ENCODE data around the gene PAPPA. TPM values are rescaled to one million over a fixed set of nuclear protein-coding genes. Genes with fewer than 3 reads are reported as not detected.

The PAPPA gene
- total and polyA plus RNA-seq, 3 experiments from 2014 or later = not detected

DNA sequence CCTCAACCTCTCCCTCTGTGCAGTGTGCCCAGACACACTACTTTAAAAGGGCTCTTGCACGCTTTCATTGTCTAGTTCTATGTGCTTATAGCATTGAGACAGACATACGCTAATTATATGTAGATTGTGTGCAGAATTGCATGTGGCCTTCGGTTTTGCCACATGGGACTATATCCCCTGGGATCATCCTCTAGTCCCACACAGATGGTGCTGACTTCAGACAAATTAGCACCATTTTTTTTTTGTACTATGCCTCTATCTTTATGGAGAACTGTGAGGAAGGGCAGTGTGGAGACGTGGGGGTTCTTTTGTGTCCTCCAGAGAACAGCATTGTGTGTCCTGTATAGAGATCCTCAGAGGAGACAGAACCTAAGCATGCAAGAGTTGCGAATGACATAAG, 29.3 kb downstream of the PAPPA start:
- no peaks in the 10 kb centered on the region for H3K36me3 Mint-ChIP-seq
- H3K27me3 Mint-ChIP-seq = peaks cover 0 to 3% of the 10 kb centered on the region in 2 donors
- H3K4me3 ChIP-seq (ENCODE audit: low read length) = no peak overlapping the region
- H3K27ac ChIP-seq (ENCODE audit: low read depth, low read length) = no peak overlapping the region
- DNase-seq = no peak
- H3K9me3 Mint-ChIP-seq = peaks cover 0 to 3% (median 0%) of the 10 kb centered on the region in 5 donors
- H3K27me3 ChIP-seq (ENCODE audit: insufficient read depth, low read length, poor library complexity, severe bottlenecking) = no peaks in the 10 kb centered on the region
- ChIA-PET CTCF (no interaction called here), POLR2A (no interaction called here)
- no peaks in the 10 kb centered on the region for H3K9me3 ChIP-seq (ENCODE audit: low read length)
- no peaks in the 10 kb centered on the region for H3K4me1 Mint-ChIP-seq
- no peak overlapping the region for H3K4me3 Mint-ChIP-seq
- H3K27ac Mint-ChIP-seq = no peak overlapping the region
- H3K4me1 ChIP-seq (ENCODE audit: insufficient read depth, low read length) = no peaks in the 10 kb centered on the region
- H3K36me3 ChIP-seq (ENCODE audit: insufficient read depth, low read length) = no peaks in the 10 kb centered on the region

GRCh38 chr9:116187570-116188170, 34.1 kb downstream of the PAPPA start:
- H3K27me3 Mint-ChIP-seq = no peaks in the 10 kb centered on the region
- no peak overlapping the region for H3K4me3 ChIP-seq (ENCODE audit: low read length)
- H3K27ac Mint-ChIP-seq = no peak overlapping the region
- H3K4me1 Mint-ChIP-seq = no peaks in the 10 kb centered on the region
- H3K36me3 ChIP-seq (ENCODE audit: insufficient read depth, low read length) = no peaks in the 10 kb centered on the region
- no peaks in the 10 kb centered on the region for H3K36me3 Mint-ChIP-seq
- DNase-seq = no peak
- H3K4me3 Mint-ChIP-seq = no peak overlapping the region
- POLR2A ChIA-PET = no interaction called here
- CTCF ChIA-PET = no interaction called here
- no peaks in the 10 kb centered on the region for H3K4me1 ChIP-seq (ENCODE audit: insufficient read depth, low read length)
- peaks cover 0 to 5% (median 0%) of the 10 kb centered on the region in 5 donors for H3K9me3 Mint-ChIP-seq
- no peaks in the 10 kb centered on the region for H3K27me3 ChIP-seq (ENCODE audit: insufficient read depth, low read length, poor library complexity, severe bottlenecking)
- no peak overlapping the region for H3K27ac ChIP-seq (ENCODE audit: low read depth, low read length)
- no peaks in the 10 kb centered on the region for H3K9me3 ChIP-seq (ENCODE audit: low read length)

DNA sequence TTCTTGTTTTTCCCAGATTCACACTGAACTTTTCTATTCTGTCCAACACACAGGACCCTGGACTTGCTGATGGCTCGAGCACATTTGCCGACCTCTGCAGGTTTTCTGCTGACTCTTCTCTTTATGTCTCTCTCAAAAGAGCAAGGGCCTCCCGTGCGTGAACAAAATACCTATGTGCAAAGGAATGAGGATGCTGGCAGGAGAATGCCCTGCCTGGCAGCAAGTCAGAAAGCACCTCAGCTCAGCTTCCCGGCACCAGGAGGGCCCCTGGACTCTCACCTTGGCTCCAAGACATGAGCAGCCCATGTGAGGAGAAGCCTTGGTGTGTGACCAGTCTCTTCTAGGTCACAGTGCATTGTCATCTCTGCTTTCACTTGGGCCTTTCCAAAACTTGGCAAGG, 36.1 kb downstream of the PAPPA start:
- H3K4me3 ChIP-seq (ENCODE audit: low read length) = no peak overlapping the region
- no peaks in the 10 kb centered on the region for H3K4me1 ChIP-seq (ENCODE audit: insufficient read depth, low read length)
- DNase-seq = no peak
- H3K27me3 ChIP-seq (ENCODE audit: insufficient read depth, low read length, poor library complexity, severe bottlenecking) = no peaks in the 10 kb centered on the region
- H3K9me3 ChIP-seq (ENCODE audit: low read length) = no peaks in the 10 kb centered on the region
- Mint-ChIP-seq H3K9me3 (peaks cover 0 to 5% (median 0%) of the 10 kb centered on the region in 5 donors), H3K4me1 (no peaks in the 10 kb centered on the region), H3K27me3 (no peaks in the 10 kb centered on the region), H3K27ac (no peak overlapping the region), H3K4me3 (no peak overlapping the region), H3K36me3 (no peaks in the 10 kb centered on the region)
- ChIA-PET CTCF (no interaction called here), POLR2A (no interaction called here)
- no peak overlapping the region for H3K27ac ChIP-seq (ENCODE audit: low read depth, low read length)
- H3K36me3 ChIP-seq (ENCODE audit: insufficient read depth, low read length) = no peaks in the 10 kb centered on the region

DNA sequence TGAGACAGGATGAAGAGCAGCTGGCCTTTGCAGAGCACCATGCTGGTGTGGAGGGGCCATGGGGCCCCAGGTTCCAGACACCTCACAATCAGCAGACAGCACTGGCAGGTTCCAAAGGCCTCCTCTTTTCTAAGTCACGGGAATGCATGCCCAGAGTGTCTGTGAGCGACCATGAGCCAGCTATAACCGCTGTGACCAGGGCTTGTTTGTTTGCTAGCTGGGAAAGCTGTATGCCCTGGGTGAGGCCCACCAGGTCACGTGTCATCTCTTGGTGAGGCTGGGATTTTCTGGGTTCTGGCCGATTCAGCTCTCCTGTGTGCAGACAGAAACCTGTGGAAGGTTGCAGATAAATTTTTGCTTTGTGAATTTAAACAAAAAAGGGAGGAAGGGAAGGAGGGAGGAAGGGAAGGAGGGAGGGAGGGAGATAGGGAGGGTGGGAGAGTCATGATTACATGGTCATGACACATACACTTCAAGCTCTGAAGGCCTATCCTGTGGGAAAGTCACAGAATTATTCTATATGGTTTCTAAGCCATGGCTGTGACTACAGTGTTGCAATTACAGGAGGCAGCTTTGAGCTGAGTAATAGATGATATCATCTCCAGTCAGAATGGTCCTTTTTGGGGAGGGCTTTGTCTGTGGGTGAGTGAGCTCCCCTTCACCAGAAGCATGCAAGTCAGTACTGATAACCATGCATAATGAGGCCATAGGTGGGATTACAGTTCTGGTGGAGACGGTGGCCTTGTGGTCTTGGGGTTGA, 37.2 kb downstream of the PAPPA start:
- DNase-seq = no peak
- no peak overlapping the region for H3K4me3 Mint-ChIP-seq
- peaks cover 0 to 5% (median 0%) of the 10 kb centered on the region in 5 donors for H3K9me3 Mint-ChIP-seq
- Histone ChIP-seq H3K9me3 (ENCODE audit: low read length) (no peaks in the 10 kb centered on the region), H3K36me3 (ENCODE audit: insufficient read depth, low read length) (no peaks in the 10 kb centered on the region), H3K4me3 (ENCODE audit: low read length) (no peak overlapping the region), H3K27me3 (ENCODE audit: insufficient read depth, low read length, poor library complexity, severe bottlenecking) (no peaks in the 10 kb centered on the region), H3K27ac (ENCODE audit: low read depth, low read length) (no peak overlapping the region), H3K4me1 (ENCODE audit: insufficient read depth, low read length) (no peaks in the 10 kb centered on the region)
- ChIA-PET POLR2A (no interaction called here), CTCF (no interaction called here)
- H3K36me3 Mint-ChIP-seq = no peaks in the 10 kb centered on the region
- H3K27ac Mint-ChIP-seq = no peak overlapping the region
- no peaks in the 10 kb centered on the region for H3K27me3 Mint-ChIP-seq
- no peaks in the 10 kb centered on the region for H3K4me1 Mint-ChIP-seq

DNA sequence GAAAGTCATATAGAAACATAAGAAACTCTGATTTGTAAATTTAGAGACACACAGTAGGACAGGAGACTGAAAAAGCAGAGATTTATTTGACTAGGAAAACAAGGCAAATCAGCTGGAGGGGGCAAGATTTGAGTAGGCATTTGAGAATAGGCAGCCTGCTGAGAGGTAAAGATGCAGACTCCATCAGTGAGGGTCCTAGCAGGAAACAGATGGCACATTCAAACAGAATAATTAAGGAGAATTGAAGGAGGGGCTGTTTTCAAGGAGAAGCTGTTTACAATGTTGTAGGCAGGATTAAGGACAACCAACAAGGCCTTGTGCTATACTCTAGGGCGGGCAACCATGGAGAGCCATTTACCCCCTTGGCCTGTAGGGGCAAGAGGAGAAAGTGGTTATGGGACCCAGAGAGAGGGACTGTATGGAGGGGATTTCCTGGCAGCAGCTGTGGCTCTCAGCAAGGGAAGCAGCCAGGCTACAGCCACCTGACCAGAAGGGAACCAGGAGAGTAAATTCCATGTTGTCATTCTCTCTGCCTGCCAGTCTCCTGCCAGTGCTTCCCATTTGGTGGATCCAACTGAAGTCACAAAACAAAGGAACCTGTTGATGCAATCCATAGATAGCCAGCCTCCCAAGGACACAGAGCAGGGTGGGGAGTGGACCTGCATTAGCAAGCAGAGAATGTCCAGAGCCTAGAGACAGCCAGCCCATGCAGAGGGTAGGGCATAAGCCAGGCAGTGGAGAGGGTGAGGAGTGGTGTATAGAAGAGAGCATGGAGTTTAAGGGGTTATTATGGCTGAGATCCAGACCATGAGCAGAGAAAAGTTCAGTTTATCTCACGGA, 38.2 kb downstream of the PAPPA start:
- Histone ChIP-seq H3K9me3 (ENCODE audit: low read length) (no peaks in the 10 kb centered on the region), H3K4me3 (ENCODE audit: low read length) (no peak overlapping the region), H3K27me3 (ENCODE audit: insufficient read depth, low read length, poor library complexity, severe bottlenecking) (no peaks in the 10 kb centered on the region), H3K4me1 (ENCODE audit: insufficient read depth, low read length) (no peaks in the 10 kb centered on the region), H3K36me3 (ENCODE audit: insufficient read depth, low read length) (no peaks in the 10 kb centered on the region), H3K27ac (ENCODE audit: low read depth, low read length) (no peak overlapping the region)
- Mint-ChIP-seq H3K9me3 (peaks cover 0 to 5% (median 0%) of the 10 kb centered on the region in 5 donors), H3K27me3 (peaks cover 0 to 1% of the 10 kb centered on the region in 2 donors), H3K27ac (no peak overlapping the region), H3K36me3 (no peaks in the 10 kb centered on the region), H3K4me1 (no peaks in the 10 kb centered on the region), H3K4me3 (no peak overlapping the region)
- POLR2A ChIA-PET = no interaction called here
- no peak for DNase-seq
- CTCF ChIA-PET = no interaction called here

GRCh38 chr9:116193636-116194035, 40.0 kb downstream of the PAPPA start:
- Histone ChIP-seq H3K27ac (ENCODE audit: low read depth, low read length) (no peak overlapping the region), H3K36me3 (ENCODE audit: insufficient read depth, low read length) (no peaks in the 10 kb centered on the region), H3K4me1 (ENCODE audit: insufficient read depth, low read length) (no peaks in the 10 kb centered on the region), H3K4me3 (ENCODE audit: low read length) (no peak overlapping the region), H3K9me3 (ENCODE audit: low read length) (no peaks in the 10 kb centered on the region), H3K27me3 (ENCODE audit: insufficient read depth, low read length, poor library complexity, severe bottlenecking) (no peaks in the 10 kb centered on the region)
- POLR2A ChIA-PET = no interaction called here
- Mint-ChIP-seq H3K27ac (no peak overlapping the region), H3K27me3 (peaks cover 0 to 1% of the 10 kb centered on the region in 2 donors), H3K4me1 (no peaks in the 10 kb centered on the region), H3K4me3 (no peak overlapping the region), H3K9me3 (peaks cover 0 to 5% (median 0%) of the 10 kb centered on the region in 5 donors), H3K36me3 (no peaks in the 10 kb centered on the region)
- DNase-seq = no peak
- CTCF ChIA-PET = no interaction called here

DNA sequence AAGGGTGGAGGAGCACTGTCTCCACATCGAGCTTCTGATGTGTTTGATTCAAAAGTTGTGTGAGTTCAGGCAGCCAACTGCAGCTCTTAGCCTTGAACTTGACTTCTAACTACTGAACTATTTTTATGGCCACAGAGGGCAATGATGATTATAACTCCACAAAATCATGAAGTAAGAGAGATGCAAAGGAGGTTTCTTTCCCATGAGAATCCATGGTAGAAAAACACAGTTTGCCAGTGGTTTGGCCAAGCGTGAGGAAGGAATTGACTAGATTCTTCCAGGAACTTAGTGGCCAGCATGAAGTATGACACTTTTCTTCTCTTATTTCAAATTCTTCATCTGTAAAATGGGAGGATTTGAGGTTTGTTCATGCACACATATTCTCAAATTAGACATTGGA, 43.2 kb downstream of the PAPPA start:
- ChIA-PET POLR2A (no interaction called here), CTCF (no interaction called here)
- no peaks in the 10 kb centered on the region for H3K27me3 ChIP-seq (ENCODE audit: insufficient read depth, low read length, poor library complexity, severe bottlenecking)
- Mint-ChIP-seq H3K4me1 (no peaks in the 10 kb centered on the region), H3K27me3 (peaks cover 0 to 4% of the 10 kb centered on the region in 2 donors), H3K4me3 (no peak overlapping the region), H3K27ac (no peak overlapping the region), H3K9me3 (peaks cover 0 to 5% (median 0%) of the 10 kb centered on the region in 5 donors), H3K36me3 (peaks cover 0 to 1% (median 0%) of the 10 kb centered on the region in 3 donors)
- no peak overlapping the region for H3K4me3 ChIP-seq (ENCODE audit: low read length)
- H3K36me3 ChIP-seq (ENCODE audit: insufficient read depth, low read length) = no peaks in the 10 kb centered on the region
- no peak overlapping the region for H3K27ac ChIP-seq (ENCODE audit: low read depth, low read length)
- H3K4me1 ChIP-seq (ENCODE audit: insufficient read depth, low read length) = no peaks in the 10 kb centered on the region
- no peaks in the 10 kb centered on the region for H3K9me3 ChIP-seq (ENCODE audit: low read length)
- DNase-seq = no peak

DNA sequence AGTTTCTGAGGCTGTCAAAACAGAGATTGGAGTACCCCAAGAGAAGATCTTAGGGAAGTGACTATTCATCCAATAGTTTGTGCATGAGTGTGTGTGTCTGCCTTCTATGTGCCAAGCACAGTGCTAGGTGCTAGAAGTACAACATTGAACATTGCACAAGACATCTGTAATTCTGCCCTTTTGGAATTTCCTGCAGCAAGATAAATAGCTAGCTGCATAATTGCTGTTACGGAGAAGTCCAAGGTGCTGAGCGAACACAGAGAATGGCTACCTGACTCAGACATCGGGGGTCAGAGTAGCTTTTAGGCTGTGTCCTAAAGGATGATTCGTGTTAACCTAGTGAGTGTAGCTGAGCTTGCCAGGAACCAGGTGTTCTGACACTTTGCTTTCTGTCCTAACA, 44.8 kb downstream of the PAPPA start:
- Histone ChIP-seq H3K27ac (ENCODE audit: low read depth, low read length) (no peak overlapping the region), H3K9me3 (ENCODE audit: low read length) (no peaks in the 10 kb centered on the region), H3K27me3 (ENCODE audit: insufficient read depth, low read length, poor library complexity, severe bottlenecking) (no peaks in the 10 kb centered on the region), H3K4me1 (ENCODE audit: insufficient read depth, low read length) (no peaks in the 10 kb centered on the region), H3K36me3 (ENCODE audit: insufficient read depth, low read length) (no peaks in the 10 kb centered on the region), H3K4me3 (ENCODE audit: low read length) (no peak overlapping the region)
- Mint-ChIP-seq H3K27me3 (peaks cover 0 to 4% of the 10 kb centered on the region in 2 donors), H3K4me3 (no peak overlapping the region), H3K36me3 (peaks cover 0 to 1% (median 0%) of the 10 kb centered on the region in 3 donors), H3K4me1 (no peaks in the 10 kb centered on the region), H3K27ac (no peak overlapping the region), H3K9me3 (peaks cover 0 to 2% (median 0%) of the 10 kb centered on the region in 5 donors)
- ChIA-PET POLR2A (no interaction called here), CTCF (no interaction called here)
- no peak for DNase-seq
